SU-DHL-6 (cell line): Measurements from ENCODE around the gene EML4.

Source experiments
- H2AFZ ChIP-seq: fragments of 200-600 bp; sonication (generic); 2 replicates; pipeline ENCODE4 v1.6.1; 2014; ENCODE audit warnings: low read depth, mild to moderate bottlenecking, moderate library complexity, mixed read lengths, antibody characterized with exemption, low read length; ENCODE audit not compliant: severe bottlenecking
- H3F3A ChIP-seq: fragments of 200-600 bp; shearing (Covaris generic); 2 replicates; pipeline ENCODE4 v1.6.0; 2016; ENCODE audit warnings: antibody characterized with exemption, mild to moderate bottlenecking; ENCODE audit not compliant: insufficient read depth
- H3K27ac ChIP-seq: fragments of 200-600 bp; sonication (generic); 2 replicates; pipeline ENCODE4 v1.5.1; 2016; ENCODE audit warnings: low read depth, mild to moderate bottlenecking, low read length, moderate library complexity, mixed read lengths
- H3K27me3 ChIP-seq: fragments of 200-600 bp; sonication (generic), shearing (Covaris generic); 2 replicates; pipeline ENCODE4 v1.6.0; 2014; ENCODE audit warnings: mild to moderate bottlenecking, low read length
- H3K36me3 ChIP-seq: fragments of 200-600 bp; sonication (generic); 2 replicates; pipeline ENCODE4 v1.6.1; 2014; ENCODE audit warnings: mild to moderate bottlenecking, low read length, mixed read lengths
- H3K4me2 ChIP-seq: fragments of 300-600, 200-600 bp; shearing (Covaris generic), sonication (generic); 2 replicates; pipeline ENCODE4 v1.6.0; 2014; ENCODE audit warnings: low read length, low read depth, mild to moderate bottlenecking; ENCODE audit not compliant: poor library complexity, severe bottlenecking
- H3K4me3 ChIP-seq: fragments of 200-600 bp; sonication (generic); 2 replicates; pipeline ENCODE4 v1.5.1; 2014; ENCODE audit warnings: antibody characterized with exemption, low read length, mild to moderate bottlenecking, mixed read lengths; ENCODE audit not compliant: insufficient read depth, poor library complexity, severe bottlenecking
- H3K79me2 ChIP-seq: fragments of 200-600 bp; sonication (generic); 2 replicates; pipeline ENCODE4 v1.6.1; 2014; ENCODE audit warnings: mild to moderate bottlenecking, low read length, moderate library complexity; ENCODE audit not compliant: insufficient read depth
- H3K9ac ChIP-seq: fragments of 200-600 bp; sonication (generic); 2 replicates; pipeline ENCODE4 v1.7.0; 2014; ENCODE audit warnings: mild to moderate bottlenecking, low read length
- H3K9me2 ChIP-seq: fragments of 200-600 bp; sonication (generic); replicated peaks from 2 replicates; pipeline ENCODE4 v1.6.1; 2014; ENCODE audit warnings: low read length; ENCODE audit not compliant: insufficient read depth
- H3K9me3 ChIP-seq: fragments of 200-600 bp; sonication (generic); 2 replicates; pipeline ENCODE4 v1.6.1; 2014; ENCODE audit warnings: low read length, mixed read lengths; ENCODE audit not compliant: insufficient read depth
- H4K20me1 ChIP-seq: fragments of 200-600 bp; sonication (generic); 2 replicates; pipeline ENCODE4 v1.6.1; 2014; ENCODE audit warnings: low read depth, mild to moderate bottlenecking, antibody characterized with exemption, low read length, moderate library complexity, mixed read lengths
- EZH2phosphoT487 ChIP-seq: fragments of 200-600 bp; sonication (generic), shearing (Covaris generic); conservative IDR thresholded peaks from 2 replicates; pipeline ENCODE4 v1.6.1; 2018; ENCODE audit warnings: mild to moderate bottlenecking, antibody characterized with exemption, low read length, moderate library complexity, mixed read lengths
- TF ChIP-seq, protein P1 (sequence below): fragments of 200-600 bp; sonication (generic); IDR thresholded peaks from one replicate; pipeline ENCODE4 v1.5.1; 2017; ENCODE audit warnings: antibody characterized with exemption, mild to moderate bottlenecking, low read length, moderate library complexity; ENCODE audit not compliant: insufficient read depth, poor library complexity, severe bottlenecking

EML4 gene

DNA sequence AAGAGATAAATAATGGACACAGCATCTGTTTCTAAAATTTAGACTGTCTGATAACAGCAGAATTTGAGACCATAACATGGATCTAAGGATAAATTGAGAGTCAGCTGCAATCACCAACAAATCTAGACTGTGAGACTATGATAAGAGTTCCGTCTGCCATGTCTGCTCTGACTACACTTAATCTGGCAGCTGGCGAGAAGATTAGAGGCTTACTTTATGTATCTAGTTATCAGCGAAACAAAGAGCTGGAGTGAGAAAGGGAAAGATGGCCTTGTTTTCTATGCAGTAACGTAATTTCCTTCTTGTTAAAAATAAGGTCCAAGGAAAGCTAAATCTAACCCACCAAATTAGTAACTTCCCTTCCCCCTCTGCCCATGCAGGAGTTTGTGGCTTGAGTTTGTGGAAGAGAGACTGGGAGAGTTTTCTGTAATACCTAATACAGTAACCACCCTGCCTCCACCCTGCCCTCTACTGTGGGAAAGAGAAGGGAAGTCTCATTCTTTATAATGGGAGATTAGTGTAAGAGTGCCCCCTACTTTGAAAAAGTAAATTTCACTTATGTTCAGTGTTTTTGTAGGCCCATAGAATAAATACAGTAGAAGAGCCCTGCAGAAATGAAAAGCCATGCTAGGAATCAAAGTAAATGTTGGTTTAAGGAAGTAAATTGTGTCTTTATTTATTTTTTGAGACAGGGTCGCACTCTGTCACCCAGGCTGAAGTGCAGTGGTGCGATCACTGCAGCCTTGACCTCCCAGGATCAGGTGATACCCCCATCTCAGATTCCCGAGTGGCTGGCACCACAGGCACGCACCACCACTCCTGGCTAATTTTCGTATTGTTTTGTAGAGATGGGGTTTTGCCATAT is 27.5 kb downstream of the EML4 start:
- no peak for TF ChIP-seq EZH2phosphoT487
- TF ChIP-seq, protein P1, sequence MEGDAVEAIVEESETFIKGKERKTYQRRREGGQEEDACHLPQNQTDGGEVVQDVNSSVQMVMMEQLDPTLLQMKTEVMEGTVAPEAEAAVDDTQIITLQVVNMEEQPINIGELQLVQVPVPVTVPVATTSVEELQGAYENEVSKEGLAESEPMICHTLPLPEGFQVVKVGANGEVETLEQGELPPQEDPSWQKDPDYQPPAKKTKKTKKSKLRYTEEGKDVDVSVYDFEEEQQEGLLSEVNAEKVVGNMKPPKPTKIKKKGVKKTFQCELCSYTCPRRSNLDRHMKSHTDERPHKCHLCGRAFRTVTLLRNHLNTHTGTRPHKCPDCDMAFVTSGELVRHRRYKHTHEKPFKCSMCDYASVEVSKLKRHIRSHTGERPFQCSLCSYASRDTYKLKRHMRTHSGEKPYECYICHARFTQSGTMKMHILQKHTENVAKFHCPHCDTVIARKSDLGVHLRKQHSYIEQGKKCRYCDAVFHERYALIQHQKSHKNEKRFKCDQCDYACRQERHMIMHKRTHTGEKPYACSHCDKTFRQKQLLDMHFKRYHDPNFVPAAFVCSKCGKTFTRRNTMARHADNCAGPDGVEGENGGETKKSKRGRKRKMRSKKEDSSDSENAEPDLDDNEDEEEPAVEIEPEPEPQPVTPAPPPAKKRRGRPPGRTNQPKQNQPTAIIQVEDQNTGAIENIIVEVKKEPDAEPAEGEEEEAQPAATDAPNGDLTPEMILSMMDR = peak; percentile 52
- no peaks in the 10 kb centered on the region for H3K36me3 ChIP-seq
- H3K4me2 ChIP-seq = no peak overlapping the region
- H3K9ac ChIP-seq = no peak overlapping the region
- H3K9me2 ChIP-seq = no peaks in the 10 kb centered on the region
- H4K20me1 ChIP-seq = peaks cover 7% of the 10 kb centered on the region; the same call in 1 of the 2 replicates
- no peak overlapping the region for H3K27ac ChIP-seq
- H3K9me3 ChIP-seq = no peaks in the 10 kb centered on the region
- no peaks in the 10 kb centered on the region for H3F3A ChIP-seq
- H3K4me3 ChIP-seq = no peak overlapping the region
- no peaks in the 10 kb centered on the region for H3K27me3 ChIP-seq
- H3K79me2 ChIP-seq = peaks cover 60% of the 10 kb centered on the region
- no peak overlapping the region for H2AFZ ChIP-seq

DNA sequence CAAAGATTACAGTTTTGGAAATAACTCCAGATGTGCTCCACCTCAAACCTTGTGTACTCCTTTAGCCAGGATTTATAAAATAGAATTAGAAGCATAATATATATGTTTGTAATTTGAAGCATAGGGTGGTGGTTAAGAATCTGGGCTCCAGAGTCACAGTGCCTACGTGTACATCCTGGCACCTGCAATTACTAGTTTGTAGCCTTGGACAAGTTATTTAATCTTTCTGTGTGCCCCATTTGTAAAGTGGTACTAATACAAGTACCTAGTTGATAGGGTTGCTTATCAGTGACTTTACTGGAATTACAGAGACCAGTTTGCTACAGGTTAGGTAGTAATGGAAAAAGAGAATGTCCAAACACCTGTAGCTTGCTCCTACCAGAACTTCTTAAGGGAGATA is 28.6 kb downstream of the EML4 start:
- Histone ChIP-seq H3K27ac (no peak overlapping the region), H3K4me3 (no peak overlapping the region), H3F3A (no peaks in the 10 kb centered on the region), H3K27me3 (no peaks in the 10 kb centered on the region), H3K9me2 (no peaks in the 10 kb centered on the region), H3K9me3 (no peaks in the 10 kb centered on the region), H3K4me2 (no peak overlapping the region), H3K79me2 (peaks cover 55% of the 10 kb centered on the region), H3K36me3 (no peaks in the 10 kb centered on the region), H2AFZ (no peak overlapping the region), H4K20me1 (peaks cover 7% of the 10 kb centered on the region; the same call in 1 of the 2 replicates), H3K9ac (no peak overlapping the region)
- TF ChIP-seq, protein P1 = no peak
- no peak for TF ChIP-seq EZH2phosphoT487

DNA sequence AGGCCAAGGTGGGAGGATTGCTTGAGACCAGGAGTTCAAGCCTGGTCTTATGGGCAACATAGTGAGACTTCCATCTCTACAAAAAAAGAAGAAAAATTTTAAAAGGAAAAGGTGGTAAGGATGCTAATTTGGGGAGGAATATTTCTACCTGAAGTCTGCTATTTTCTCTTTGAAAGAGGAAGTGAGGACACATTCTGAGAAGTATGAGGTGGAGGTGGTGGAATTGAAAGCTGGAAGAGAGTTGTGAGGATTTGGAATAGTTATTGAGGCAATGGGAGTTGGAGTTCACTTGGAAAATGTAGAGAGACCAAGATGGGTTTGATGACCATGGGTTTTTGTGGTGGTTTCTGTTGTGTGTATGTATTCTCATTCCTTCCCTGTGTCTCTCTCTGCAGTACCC is 29.3 kb downstream of the EML4 start:
- Histone ChIP-seq H3K9me2 (no peaks in the 10 kb centered on the region), H2AFZ (no peak overlapping the region), H3K27me3 (no peaks in the 10 kb centered on the region), H3K4me3 (no peak overlapping the region), H3K4me2 (no peak overlapping the region), H3K9ac (no peak overlapping the region), H4K20me1 (peaks cover 7% of the 10 kb centered on the region), H3K27ac (no peak overlapping the region), H3K9me3 (no peaks in the 10 kb centered on the region), H3F3A (no peaks in the 10 kb centered on the region), H3K36me3 (no peaks in the 10 kb centered on the region), H3K79me2 (peaks cover 54% of the 10 kb centered on the region)
- TF ChIP-seq EZH2phosphoT487 = no peak
- TF ChIP-seq, protein P1 = no peak
